Stimulated activated naive CD8-positive, alpha-beta T cell treated with anti-CD3 and anti-CD28 coated beads, Interleukin-15, Interleukin-2, amounts not matched to agents 100 ng/mL and 50 ng/mL, for 24 hours (primary cell): ENCODE measurements around the gene MALT1.
"Not testable (repeated sequence)": the region's sequence is repeated elsewhere in the genome, so short reads cannot be mapped to it uniquely, and the experiment has no call there.

Experiments used
- H3K27ac Mint-ChIP-seq: one replicate; pipeline ENCODE4 v1.8.0; 2021; ENCODE audit warnings: mild to moderate bottlenecking, mixed read lengths
- H3K27me3 Mint-ChIP-seq: one replicate; pipeline ENCODE4 v1.8.0; 2021; ENCODE audit warnings: mixed read lengths
- H3K36me3 Mint-ChIP-seq: one replicate; pipeline ENCODE4 v1.8.0; 2021; ENCODE audit warnings: low read depth, mixed read lengths
- H3K4me1 Mint-ChIP-seq: one replicate; pipeline ENCODE4 v1.8.0; 2021; ENCODE audit warnings: low read depth, mixed read lengths
- H3K4me3 Mint-ChIP-seq: one replicate; pipeline ENCODE4 v1.8.0; 2021; ENCODE audit warnings: mild to moderate bottlenecking, mixed read lengths
- H3K9me3 Mint-ChIP-seq: one replicate; pipeline ENCODE4 v1.8.0; 2021; ENCODE audit warnings: mixed read lengths

Gene MALT1

GRCh38 chr18:58756596-58757240, 85.5 kb downstream of the MALT1 start:
- H3K27ac Mint-ChIP-seq: peak overlapping the region; percentile 22
- H3K4me1 Mint-ChIP-seq: peaks cover 27% of the 10 kb centered on the region
- H3K27me3 Mint-ChIP-seq: no peaks in the 10 kb centered on the region
- H3K4me3 Mint-ChIP-seq: no peak overlapping the region
- no peaks in the 10 kb centered on the region for H3K9me3 Mint-ChIP-seq
- H3K36me3 Mint-ChIP-seq: no peaks in the 10 kb centered on the region

DNA sequence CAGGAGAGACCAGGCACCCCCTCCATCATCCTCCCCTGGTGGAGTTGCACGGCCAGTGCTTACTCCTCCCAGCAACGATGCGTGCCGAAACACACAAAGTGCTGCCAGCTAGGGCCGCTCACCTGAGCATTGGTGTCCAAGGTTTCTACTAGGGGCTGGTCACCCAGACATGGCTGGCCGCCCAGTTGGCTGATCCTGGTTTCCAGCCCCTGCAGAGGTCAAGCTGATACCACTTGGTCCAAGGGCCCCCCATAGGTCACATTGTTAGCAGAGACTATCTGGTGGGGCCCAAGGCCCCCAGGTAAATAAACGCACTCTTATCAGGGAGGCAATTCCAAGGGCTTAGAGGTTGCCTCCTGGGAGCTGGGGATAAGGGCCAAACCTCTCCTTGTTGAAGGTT, 86.1 kb downstream of the MALT1 start:
- H3K36me3 Mint-ChIP-seq, H3K4me3 Mint-ChIP-seq, H3K9me3 Mint-ChIP-seq, H3K27me3 Mint-ChIP-seq: not testable (repeated sequence)
- peaks cover 31% of the 10 kb centered on the region for H3K4me1 Mint-ChIP-seq
- peak overlapping the region; percentile 22 for H3K27ac Mint-ChIP-seq

DNA sequence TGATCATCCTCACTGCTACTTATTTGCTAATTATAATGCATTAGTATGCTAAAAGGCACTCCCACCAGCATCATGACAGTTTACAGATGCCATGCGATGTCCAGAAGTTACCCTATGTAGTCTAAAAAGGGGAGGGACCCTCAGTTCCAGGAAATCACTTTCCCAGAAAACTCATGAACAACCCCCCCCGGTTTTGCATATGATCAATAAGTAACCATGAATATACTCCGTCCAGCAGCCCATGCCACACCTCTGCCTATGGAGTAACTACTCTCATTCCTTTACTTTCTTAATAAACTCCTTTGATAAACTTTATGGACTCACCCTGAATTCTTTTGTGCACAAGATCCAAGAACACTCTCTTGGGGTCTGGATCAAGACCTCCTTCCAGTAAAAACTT, 86.8 kb downstream of the MALT1 start:
- Mint-ChIP-seq H3K27ac (no peak overlapping the region), H3K9me3 (no peaks in the 10 kb centered on the region), H3K4me1 (peaks cover 36% of the 10 kb centered on the region), H3K36me3 (no peaks in the 10 kb centered on the region), H3K27me3 (no peaks in the 10 kb centered on the region), H3K4me3 (no peak overlapping the region)

GRCh38 chr18:58758606-58759005, 87.3 kb downstream of the MALT1 start:
- Mint-ChIP-seq H3K4me3 (no peak overlapping the region), H3K4me1 (peaks cover 42% of the 10 kb centered on the region), H3K9me3 (no peaks in the 10 kb centered on the region), H3K27me3 (no peaks in the 10 kb centered on the region), H3K27ac (no peak overlapping the region), H3K36me3 (no peaks in the 10 kb centered on the region)

DNA sequence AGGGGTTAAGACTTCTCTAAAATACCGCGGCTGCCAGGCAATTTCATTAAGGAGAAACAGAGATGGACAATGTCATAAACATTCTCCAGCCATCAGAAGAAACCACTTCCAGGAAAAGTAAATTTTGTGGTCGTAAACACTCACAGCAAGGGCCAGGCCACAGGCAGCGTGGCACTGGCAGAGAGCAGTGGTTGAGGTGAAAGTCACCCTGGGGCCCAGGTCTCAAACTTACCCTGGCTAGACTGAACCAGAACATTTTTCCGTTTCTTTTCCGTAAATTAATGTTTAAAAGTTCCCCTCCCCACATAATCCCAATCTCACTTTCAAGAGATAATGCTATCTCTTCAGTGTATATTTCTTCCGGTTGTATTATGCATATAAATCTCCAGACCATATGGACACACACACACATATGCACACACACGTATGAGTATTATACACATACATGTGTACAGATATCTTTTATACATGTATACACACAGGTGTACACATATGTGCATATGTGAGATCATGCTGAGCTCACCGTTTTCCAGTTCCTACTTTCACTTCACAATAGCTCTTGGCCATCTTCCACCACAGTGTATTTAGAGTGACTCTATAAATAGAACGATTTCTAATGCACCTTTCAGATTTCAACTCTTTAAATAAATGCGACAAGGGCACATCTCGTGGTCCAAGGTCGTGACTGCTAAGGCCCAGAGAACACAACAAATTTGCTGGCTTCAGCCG, 90.1 kb downstream of the MALT1 start:
- Mint-ChIP-seq H3K9me3 (no peaks in the 10 kb centered on the region), H3K4me3 (no peak overlapping the region)

DNA sequence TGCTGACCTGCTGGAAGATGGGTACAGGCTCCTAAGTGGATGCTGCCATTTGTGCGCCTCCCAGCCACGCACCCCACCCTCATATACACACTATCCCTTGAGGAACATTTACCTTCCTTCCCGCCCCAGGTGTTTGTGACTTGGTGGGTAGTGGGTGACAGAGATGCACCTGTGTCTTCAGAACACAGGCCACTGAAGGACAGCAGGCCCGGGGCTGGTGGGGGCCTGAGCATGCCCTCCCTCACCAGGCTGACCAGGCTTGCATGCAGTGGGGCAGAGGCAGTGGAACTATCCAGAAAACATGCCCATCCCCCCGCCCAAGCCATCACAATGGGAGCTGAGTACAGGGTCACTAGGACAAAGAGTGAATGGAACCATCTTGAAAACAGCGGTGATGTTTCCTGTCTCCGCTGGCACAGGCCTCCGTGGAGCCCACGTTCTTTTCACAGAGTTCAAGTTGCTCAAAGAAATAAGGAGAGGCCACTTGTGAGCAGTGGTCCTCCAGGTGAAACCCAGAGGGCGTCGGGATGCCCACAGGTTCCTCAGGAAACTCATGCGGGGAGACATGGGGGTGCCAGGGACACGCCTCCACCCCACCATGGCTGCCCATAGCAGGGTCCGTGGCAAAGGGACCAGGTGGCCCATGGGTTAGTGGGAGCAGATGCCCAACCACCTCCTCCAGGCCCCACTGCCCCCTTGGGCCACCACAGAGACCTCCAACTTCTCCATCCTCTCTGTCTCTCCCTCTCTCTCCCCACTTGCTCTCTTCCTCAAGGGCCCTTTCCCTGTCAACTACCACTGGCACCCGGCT, 90.9 kb downstream of the MALT1 start:
- Mint-ChIP-seq H3K4me1 (peaks cover 25% of the 10 kb centered on the region), H3K27me3 (peaks cover 23% of the 10 kb centered on the region), H3K4me3 (no peak overlapping the region), H3K9me3 (no peaks in the 10 kb centered on the region), H3K27ac (no peak overlapping the region), H3K36me3 (no peaks in the 10 kb centered on the region)

More for the DNA sequence above, 90.1 kb downstream of the MALT1 start:
- Mint-ChIP-seq H3K36me3 (no peaks in the 10 kb centered on the region), H3K4me1 (peaks cover 25% of the 10 kb centered on the region), H3K27ac (peak overlapping the region; percentile 2), H3K27me3 (peaks cover 16% of the 10 kb centered on the region)

GRCh38 chr18:58762781-58763171, 91.5 kb downstream of the MALT1 start:
- no peaks in the 10 kb centered on the region for H3K9me3 Mint-ChIP-seq
- H3K4me3 Mint-ChIP-seq: no peak overlapping the region
- peaks cover 28% of the 10 kb centered on the region for H3K27me3 Mint-ChIP-seq

GRCh38 chr18:58766164-58766563, 94.9 kb downstream of the MALT1 start:
- H3K4me1 Mint-ChIP-seq: peaks cover 29% of the 10 kb centered on the region
- H3K4me3 Mint-ChIP-seq: no peak overlapping the region
- H3K9me3 Mint-ChIP-seq: no peaks in the 10 kb centered on the region
- H3K36me3 Mint-ChIP-seq: no peaks in the 10 kb centered on the region
- H3K27me3 Mint-ChIP-seq: peaks cover 37% of the 10 kb centered on the region
- H3K27ac Mint-ChIP-seq: no peak overlapping the region

More at GRCh38 chr18:58762781-58763171, 91.5 kb downstream of the MALT1 start:
- H3K4me1 Mint-ChIP-seq: peaks cover 27% of the 10 kb centered on the region
- no peak overlapping the region for H3K27ac Mint-ChIP-seq
- H3K36me3 Mint-ChIP-seq: no peaks in the 10 kb centered on the region

DNA sequence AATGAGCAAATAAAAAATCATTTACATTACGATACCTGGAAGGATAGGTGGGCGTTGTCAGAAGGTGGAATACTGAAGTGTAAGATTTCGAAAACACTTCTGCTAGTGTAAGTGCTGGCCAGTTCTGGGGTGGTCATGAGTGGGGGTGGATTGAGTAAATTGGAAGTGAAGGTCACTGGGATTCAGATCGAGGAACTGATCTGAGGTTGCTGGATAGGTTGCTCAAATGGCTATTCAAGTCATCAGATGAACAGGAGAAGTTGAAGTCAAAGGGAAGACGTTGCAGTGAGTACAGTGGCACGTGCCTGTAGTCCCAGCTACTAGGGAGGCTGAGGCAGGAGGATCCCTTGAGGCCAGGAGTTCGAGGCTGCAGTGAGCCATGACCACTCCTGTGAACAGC, 95.7 kb downstream of the MALT1 start:
- Mint-ChIP-seq H3K27me3 (peaks cover 38% of the 10 kb centered on the region), H3K27ac (no peak overlapping the region), H3K36me3 (no peaks in the 10 kb centered on the region), H3K9me3 (no peaks in the 10 kb centered on the region), H3K4me1 (peaks cover 22% of the 10 kb centered on the region), H3K4me3 (no peak overlapping the region)

DNA sequence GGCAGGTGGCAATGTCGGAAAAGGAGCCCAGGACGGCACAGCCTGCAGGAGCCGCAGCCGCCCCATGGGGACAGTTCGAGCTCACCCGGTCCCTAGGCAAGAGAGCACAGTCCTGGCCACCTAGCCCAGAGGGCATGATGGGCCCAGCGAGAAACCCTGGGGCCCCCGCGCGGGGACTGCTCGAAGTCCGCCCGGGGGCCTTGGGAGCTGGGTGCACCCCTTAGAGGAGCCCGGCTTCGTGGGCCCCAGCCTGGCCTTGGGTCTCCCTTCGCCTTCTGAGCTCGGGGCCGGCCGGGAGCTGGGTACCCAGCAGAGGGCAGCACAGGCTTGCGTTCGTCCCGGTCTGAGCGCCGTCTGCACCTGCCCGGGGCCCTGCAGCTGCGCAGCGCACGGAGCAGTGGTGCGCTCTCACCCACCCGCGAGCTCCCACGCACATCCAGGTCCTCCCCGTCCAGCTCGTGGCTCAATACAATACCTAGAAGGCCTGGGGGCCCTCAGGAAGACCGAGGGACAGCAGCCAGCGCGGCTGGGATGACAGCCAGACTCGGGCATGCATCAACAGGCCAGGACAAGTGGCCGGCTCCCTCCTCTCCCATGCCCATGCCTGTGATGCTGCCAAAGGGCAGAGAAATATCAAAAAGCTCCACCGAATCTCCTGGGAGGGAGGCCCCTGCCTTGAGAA, 97.2 kb downstream of the MALT1 start:
- H3K4me3 Mint-ChIP-seq: peak overlapping the region; percentile 37

DNA sequence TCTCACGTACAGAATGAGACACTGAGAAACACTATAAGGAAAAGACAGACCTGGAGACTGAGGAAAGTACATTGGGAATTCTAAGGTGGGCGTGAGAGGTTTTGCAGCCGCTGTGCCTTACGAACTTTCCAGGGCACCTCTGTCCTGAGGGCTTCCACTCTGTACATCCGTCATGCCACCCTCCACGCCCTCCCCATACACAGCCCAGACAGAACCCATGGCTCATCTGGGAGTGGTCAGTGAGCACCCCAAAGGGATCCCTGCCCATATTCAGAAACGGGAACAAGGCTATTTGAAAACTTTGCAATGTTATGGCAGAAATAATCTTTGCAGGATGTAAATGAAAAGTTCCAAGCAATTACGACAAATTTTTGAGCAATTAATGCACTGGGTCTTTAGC, 98.1 kb downstream of the MALT1 start:
- Mint-ChIP-seq H3K4me1 (peaks cover 8% of the 10 kb centered on the region), H3K9me3 (no peaks in the 10 kb centered on the region), H3K27ac (no peak overlapping the region), H3K4me3 (no peak overlapping the region), H3K27me3 (peaks cover 38% of the 10 kb centered on the region), H3K36me3 (no peaks in the 10 kb centered on the region)

More for the DNA sequence above, 97.2 kb downstream of the MALT1 start:
- Mint-ChIP-seq H3K27me3 (peaks cover 38% of the 10 kb centered on the region), H3K36me3 (no peaks in the 10 kb centered on the region), H3K9me3 (no peaks in the 10 kb centered on the region), H3K4me1 (peaks cover 10% of the 10 kb centered on the region), H3K27ac (no peak overlapping the region)

- Mint-ChIP-seq H3K4me1 (peaks cover 8% of the 10 kb centered on the region), H3K4me3 (no peak overlapping the region), H3K27me3 (peaks cover 31% of the 10 kb centered on the region), H3K27ac (no peak overlapping the region), H3K9me3 (no peaks in the 10 kb centered on the region), H3K36me3 (no peaks in the 10 kb centered on the region)
Measured at GRCh38 chr18:58770601-58771000, 99.3 kb downstream of the MALT1 start.

DNA sequence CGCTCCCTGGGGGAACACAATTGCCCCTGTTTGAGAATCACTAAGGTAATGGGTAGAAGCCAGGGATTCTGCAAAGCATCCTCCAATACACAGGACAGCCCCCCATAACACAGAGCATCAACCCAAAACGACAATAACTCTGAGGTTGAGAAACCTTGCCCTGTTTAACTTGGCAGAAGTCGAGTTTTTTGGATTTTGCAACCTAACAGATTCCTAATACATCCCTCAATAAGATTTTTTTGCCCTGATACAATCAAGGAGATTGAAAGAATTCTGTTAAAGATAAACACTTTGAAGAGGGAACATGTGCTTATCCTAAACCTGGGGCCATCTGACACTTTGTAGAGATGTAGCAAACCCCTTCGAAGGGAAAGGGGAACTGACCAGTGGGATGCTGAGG, 100.9 kb downstream of the MALT1 start:
- peaks cover 8% of the 10 kb centered on the region for H3K4me1 Mint-ChIP-seq
- no peaks in the 10 kb centered on the region for H3K36me3 Mint-ChIP-seq
- H3K9me3 Mint-ChIP-seq: no peaks in the 10 kb centered on the region
- peaks cover 20% of the 10 kb centered on the region for H3K27me3 Mint-ChIP-seq
- no peak overlapping the region for H3K4me3 Mint-ChIP-seq
- H3K27ac Mint-ChIP-seq: no peak overlapping the region

DNA sequence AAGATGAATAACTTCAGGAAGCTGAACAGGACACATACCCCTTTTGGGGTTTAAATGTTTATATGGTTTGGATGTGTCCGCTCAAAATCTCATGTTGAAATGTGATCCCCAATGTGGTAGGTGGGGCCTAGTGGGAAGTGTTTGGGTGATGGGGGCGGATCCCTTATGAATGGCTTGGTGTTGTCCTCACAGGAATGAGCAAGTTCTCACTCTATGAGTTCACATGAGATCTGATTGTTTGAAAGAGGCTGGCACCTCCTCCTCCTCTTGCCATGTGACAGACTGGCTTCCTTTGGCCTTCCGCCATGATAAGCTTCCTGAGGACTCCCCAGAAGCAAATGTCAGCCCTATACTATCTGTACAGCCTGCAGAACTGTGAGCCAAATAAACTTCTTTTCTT, 104.8 kb downstream of the MALT1 start:
- H3K36me3 Mint-ChIP-seq: no peaks in the 10 kb centered on the region
- no peaks in the 10 kb centered on the region for H3K4me1 Mint-ChIP-seq
- peaks cover 16% of the 10 kb centered on the region for H3K27me3 Mint-ChIP-seq

GRCh38 chr18:58776541-58776940, 105.3 kb downstream of the MALT1 start:
- H3K27ac Mint-ChIP-seq, H3K9me3 Mint-ChIP-seq, H3K4me3 Mint-ChIP-seq, H3K4me1 Mint-ChIP-seq, H3K36me3 Mint-ChIP-seq: not testable (repeated sequence)
- peaks cover 15% of the 10 kb centered on the region for H3K27me3 Mint-ChIP-seq

More for the DNA sequence above, 104.8 kb downstream of the MALT1 start:
- no peak overlapping the region for H3K27ac Mint-ChIP-seq
- H3K9me3 Mint-ChIP-seq: no peaks in the 10 kb centered on the region
- H3K4me3 Mint-ChIP-seq: no peak overlapping the region
